Measurements from ENCODE around the gene HOXC4.

DNA sequence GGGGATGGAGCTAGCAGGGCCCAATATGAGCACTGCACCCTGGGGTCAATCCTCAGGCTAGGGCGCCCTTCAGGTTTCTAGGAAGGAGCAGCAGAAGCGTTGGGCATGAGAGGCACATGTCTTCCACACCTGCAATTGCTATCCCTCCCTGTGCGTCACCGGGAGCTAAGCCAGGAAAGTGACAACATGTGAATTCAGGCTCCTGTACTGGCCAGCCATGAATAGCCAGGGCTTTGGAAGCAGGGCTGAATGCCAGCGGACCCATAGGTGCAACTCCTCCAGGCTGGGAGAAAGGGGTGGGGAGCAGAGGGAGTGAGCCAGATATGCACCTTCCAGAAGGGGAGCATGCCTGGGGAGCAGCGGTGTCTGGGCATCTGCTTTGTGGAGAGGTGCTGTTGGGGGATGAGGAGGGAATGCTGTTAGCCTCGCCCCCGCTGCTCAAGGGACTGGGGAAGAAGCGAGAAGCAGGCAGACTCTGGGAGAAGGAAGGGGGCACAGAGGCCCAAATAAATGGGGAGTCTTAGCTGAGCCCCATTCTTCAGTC is 14.7 kb upstream of the HOXC4 start:
- TF ChIP-seq, protein P1, sequence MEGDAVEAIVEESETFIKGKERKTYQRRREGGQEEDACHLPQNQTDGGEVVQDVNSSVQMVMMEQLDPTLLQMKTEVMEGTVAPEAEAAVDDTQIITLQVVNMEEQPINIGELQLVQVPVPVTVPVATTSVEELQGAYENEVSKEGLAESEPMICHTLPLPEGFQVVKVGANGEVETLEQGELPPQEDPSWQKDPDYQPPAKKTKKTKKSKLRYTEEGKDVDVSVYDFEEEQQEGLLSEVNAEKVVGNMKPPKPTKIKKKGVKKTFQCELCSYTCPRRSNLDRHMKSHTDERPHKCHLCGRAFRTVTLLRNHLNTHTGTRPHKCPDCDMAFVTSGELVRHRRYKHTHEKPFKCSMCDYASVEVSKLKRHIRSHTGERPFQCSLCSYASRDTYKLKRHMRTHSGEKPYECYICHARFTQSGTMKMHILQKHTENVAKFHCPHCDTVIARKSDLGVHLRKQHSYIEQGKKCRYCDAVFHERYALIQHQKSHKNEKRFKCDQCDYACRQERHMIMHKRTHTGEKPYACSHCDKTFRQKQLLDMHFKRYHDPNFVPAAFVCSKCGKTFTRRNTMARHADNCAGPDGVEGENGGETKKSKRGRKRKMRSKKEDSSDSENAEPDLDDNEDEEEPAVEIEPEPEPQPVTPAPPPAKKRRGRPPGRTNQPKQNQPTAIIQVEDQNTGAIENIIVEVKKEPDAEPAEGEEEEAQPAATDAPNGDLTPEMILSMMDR (IDR thresholded peaks at IDR 0.05 in 4 of 5, conservative IDR thresholded peaks at IDR 0.05 in 1 of 5) = no peak
- TF ChIP-seq POLR2A (IDR thresholded peaks at IDR 0.05) = no peak
